ENCODE results near the gene PRRC2B. TPM values are rescaled to one million over a fixed set of nuclear protein-coding genes. Genes with fewer than 3 reads are reported as not detected.

PRRC2B gene
- total RNA-seq, 2 donors from 2014 or later, result 110 to 114 TPM

DNA sequence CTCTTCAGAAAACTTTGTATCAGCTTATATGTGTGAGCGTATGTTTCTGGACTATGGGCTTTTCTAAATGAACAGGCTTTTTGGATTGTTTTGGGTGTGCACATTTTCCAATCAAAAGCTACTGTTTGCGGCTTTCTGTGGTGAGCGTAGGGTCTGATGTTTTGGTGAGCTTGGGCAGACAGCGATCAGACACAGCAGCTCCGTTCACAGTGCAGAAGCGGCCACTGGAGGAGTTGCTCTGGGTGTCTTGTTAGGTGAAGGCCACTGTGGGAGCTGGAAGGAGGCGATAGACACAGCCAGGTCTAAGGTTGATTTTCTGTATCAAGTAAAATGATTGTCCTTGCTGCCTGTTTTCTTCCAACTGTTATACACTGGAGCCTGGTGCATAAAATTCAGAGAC, 11.1 kb downstream of the PRRC2B start:
- intact Hi-C loops (cut with DNase I, micrococcal nuclease), result no loop called here
- ATAC-seq (no peak), DNase-seq (no peak)

GRCh38 chr9:131405428-131405827, 11.5 kb downstream of the PRRC2B start:
- intact Hi-C loops (cut with DNase I, micrococcal nuclease), result no loop called here
- DNase-seq (no peak), ATAC-seq (no peak)

DNA sequence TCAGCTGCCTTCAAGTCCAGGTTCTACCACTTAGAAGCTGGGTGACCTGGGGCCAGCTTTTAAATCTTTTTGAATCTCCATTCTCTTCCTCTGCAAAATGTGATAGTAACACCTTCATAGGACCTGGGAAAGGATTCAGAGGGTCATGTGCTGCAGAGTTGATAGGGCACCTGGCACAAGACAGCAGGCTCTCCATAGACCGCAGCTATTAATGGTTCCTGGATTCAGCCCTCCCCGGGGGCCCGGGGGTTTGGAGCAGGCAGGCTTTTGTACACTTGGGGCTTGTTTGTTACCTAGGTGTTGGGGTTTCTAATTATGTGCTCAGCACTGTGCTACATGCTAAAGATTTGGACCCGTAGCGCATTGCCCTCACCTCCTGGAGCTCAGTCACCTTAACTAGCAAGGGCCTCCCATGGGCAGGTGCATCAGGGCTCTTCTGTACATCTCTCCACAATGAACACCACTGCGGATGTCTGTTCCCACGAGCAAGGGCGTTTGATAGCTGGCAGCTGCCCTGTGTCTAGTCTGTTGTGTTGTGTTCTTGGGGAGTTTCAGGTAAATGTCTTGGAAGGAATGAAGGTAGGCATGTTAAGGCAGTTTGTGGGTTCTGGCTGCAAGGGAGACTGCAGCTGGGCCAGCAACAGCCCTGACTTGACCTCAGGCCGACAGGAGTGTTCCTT, 12.1 kb downstream of the PRRC2B start:
- intact Hi-C loops (cut with DNase I, micrococcal nuclease), result no loop called here
- ATAC-seq, result peak; percentile 8
- DNase-seq, result no peak

DNA sequence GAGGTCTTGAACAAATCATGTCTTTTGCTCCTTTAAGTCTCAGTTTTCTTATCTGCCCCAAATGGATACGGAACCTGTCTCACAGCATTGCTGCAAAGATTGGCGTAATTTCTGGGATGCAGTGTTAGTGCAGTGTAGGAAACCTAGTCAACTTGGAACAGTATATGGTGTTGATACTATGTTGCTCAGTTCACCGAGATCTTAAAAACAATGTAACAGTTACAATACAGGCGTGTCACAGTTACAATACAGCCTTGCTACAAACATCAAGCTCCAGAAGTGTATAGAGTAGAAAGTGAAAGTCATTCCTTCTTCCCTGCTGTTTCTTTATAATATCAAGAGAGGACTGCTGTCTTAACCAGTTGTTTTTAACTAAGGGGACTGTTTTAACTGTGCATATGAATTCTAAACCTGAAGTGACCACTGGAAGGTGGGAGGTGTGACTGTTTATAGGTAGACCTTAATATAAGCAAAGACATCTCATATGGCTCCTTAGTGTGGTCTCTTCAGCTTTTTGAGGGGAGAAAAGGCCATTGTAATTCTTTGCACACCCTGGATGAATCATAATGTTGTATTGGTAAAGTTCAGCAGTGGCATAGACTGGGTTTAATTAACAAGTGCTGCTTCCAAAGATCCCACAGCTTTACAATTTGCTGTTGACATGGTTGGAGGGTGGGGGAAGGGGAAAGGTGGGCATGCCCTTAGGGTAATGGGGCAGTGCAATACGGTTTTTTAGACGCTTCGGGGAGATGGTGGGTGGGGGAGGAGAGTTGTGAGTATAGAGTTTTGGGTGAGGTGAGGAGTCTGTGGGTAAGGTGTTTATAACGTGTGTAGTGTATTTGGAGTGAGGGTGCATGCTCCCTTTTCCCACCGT, 12.9 kb downstream of the PRRC2B start:
- intact Hi-C loops (cut with DNase I, micrococcal nuclease), result no loop called here
- DNase-seq (no peak), ATAC-seq (peak; percentile 73)

GRCh38 chr9:131407717-131408195, 13.9 kb downstream of the PRRC2B start:
- no peak for ATAC-seq
- intact Hi-C loops (cut with DNase I, micrococcal nuclease), result no loop called here

DNA sequence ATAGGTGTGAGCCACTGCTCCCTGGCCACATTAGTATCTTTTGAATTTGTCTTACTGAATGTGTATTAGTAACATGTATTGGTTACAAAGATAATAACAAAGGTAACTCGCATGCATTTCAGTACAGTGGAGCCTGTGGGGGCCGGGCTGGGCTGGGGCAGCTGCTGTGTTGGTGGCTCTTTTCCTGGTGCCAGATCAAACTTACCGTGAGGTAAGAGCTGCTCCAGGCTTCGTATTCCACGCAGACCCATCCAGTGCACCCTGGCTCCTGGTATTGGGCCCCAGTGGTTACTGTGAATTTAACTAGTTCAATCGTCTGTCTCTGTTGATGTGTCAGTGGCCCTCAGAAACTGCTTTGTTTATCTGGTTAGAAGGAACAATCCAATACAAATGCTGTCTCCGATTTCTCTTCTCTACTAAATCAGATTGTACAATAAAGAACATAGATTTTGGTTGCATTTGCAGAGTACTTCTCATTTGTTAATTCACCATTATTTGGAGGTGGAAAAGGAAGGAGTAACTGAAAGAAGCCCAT, 15.6 kb downstream of the PRRC2B start:
- intact Hi-C loops (cut with DNase I, micrococcal nuclease), result no loop called here
- DNase-seq (no peak), ATAC-seq (no peak)

More at GRCh38 chr9:131407717-131408195, 13.9 kb downstream of the PRRC2B start:
- DNase-seq, result no peak

DNA sequence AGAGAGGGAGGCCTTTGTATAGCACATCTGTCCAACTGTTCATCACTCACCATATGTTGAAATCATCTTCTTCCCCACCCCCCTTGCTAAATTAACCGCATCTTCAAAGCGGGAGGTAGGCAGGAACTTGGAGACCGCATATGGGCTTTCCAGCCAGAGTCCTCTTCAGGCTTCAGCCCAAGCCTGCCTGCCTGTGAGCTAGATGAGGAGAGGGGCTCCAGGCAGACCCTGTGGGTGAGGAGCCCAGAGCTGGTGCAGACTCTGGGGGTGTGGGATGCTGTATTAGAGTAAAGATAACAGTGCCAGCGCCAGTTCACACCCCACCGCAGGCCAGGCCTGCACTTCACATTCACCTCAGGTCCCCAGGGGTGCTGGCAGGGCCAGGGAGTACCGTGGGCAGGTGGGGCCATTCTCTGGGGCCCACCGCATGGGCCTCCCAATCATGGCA, 16.2 kb downstream of the PRRC2B start:
- intact Hi-C loops (cut with DNase I, micrococcal nuclease), result no loop called here
- DNase-seq, result no peak

GRCh38 chr9:131411719-131412681, 18.1 kb downstream of the PRRC2B start:
- intact Hi-C loops (cut with DNase I, micrococcal nuclease), result no loop called here
- ATAC-seq, result peak; percentile 46
- no peak for DNase-seq

More for the DNA sequence above, 16.2 kb downstream of the PRRC2B start:
- ATAC-seq, result no peak

DNA sequence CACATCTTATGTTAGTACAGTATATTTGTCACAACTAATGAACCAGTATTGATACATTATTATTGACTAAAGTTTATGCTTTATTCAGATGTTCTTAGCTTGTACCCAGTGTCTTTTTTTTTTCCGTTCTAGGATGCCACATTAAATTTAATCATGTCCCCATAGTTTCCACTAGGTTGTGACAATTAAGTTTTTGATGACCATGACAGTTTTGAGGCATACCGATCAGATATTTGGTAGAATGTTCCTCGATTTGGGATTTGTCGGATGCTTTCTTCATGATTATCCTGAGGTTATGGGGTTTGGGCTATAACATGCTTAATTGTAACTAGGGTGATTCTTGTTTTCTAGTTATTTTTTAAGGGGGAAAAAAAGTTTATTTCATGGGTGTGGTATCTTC, 22.6 kb downstream of the PRRC2B start:
- intact Hi-C loops (cut with DNase I, micrococcal nuclease), result no loop called here
- ATAC-seq (no peak), DNase-seq (no peak)

DNA sequence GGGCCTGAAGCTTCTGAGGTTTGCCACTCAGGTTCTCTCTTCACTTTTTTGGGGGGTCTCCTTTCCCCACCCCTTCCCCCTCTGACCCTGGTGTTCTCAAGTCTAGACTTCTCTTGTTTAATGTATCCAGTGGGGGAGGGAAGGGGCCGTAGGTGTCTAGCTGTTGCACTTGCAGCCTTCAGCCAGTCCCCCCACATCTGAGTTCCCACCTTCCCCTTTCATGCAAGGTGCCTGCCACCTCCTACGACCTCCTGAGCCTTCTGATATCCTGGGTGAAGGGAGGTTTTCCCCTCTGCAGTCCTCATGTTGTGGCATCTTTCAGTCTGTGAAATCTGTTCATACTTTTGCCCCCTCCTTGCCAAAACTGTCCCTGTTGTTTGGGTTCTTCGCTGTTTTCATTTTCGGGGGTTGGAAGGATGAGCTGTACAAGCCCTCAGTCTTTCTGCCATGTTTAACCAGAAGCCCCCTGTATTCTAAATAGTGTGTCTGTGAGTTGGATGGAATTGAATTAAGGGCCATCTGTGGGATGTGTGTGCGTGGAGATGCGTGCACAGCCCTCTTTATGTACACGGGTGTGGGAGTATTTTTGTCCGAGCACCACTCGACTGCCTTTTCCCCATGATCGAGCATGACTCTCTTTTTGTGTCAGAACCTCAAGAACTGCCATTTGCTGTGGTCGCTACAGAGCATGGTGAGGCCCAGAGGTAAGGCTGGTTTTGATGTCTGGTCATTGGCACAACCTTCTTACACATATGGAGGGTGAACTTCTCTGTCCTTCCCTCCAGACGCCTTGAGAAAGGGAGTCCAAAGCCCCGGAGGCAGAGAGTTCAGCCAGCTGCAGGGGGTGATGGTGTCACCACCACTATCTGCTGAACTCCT, 23.6 kb downstream of the PRRC2B start:
- ATAC-seq (no peak), DNase-seq (no peak)
- intact Hi-C loops (cut with DNase I, micrococcal nuclease), result no loop called here

GRCh38 chr9:131418143-131419025, 24.5 kb downstream of the PRRC2B start:
- intact Hi-C loops (cut with DNase I, micrococcal nuclease), result no loop called here
- peak; percentile 78 for ATAC-seq
- DNase-seq, result no peak

DNA sequence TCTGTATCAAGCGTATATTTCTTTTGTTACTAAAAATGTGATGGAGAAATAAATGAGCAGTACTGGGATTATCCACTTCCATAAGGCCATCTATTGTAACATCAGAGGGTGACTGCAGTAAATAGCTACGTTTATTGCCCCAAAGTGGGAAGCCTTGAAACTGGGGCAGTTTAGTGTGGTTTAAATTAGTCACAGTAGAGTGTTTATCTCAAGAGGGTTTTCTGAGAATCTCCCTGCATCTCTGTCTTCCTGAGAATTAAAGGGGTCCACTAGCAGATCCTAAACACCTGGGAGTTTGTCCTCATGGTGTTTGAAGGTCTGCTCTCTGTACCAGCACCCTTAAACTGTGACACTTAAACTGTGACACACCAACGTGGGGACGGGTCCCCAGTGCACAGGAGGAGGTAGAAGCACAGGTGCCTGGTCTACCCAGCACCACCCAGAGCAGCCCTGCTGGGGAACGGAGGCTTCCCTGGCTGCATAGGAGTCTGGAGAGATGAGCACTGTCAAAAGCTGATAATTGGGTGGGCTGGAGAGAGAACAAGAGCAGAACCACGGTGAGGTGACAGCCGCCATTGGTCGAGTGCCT, 25.2 kb downstream of the PRRC2B start:
- no peak for ATAC-seq

DNA sequence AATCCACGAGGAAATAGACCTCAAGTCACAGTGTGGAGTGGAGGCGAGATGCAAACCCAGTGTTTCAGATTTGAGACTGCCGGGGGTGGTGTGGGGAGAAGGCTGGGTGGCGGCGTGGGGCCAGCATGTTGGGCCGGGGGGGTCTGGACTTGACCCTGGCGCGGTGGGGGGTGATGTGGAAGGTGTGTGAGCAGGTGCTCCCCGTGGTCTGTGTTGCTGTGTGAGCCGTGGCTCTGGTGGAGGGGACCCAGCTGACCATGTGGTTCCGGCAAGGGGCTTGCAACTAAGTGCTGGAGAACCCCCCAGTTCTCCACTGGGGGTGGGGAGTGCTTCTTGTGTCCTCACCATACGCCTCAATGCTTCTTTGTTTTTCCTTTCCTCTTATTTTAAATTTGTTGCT, 25.8 kb downstream of the PRRC2B start:
- no peak for ATAC-seq
- DNase-seq, result no peak
- intact Hi-C loops (cut with DNase I, micrococcal nuclease), result no loop called here

More for the DNA sequence above, 25.2 kb downstream of the PRRC2B start:
- DNase-seq, result no peak
- intact Hi-C loops (cut with DNase I, micrococcal nuclease), result no loop called here

GRCh38 chr9:131420980-131421624, 27.2 kb downstream of the PRRC2B start:
- DNase-seq (no peak), ATAC-seq (no peak)
- intact Hi-C loops (cut with DNase I, micrococcal nuclease), result no loop called here

DNA sequence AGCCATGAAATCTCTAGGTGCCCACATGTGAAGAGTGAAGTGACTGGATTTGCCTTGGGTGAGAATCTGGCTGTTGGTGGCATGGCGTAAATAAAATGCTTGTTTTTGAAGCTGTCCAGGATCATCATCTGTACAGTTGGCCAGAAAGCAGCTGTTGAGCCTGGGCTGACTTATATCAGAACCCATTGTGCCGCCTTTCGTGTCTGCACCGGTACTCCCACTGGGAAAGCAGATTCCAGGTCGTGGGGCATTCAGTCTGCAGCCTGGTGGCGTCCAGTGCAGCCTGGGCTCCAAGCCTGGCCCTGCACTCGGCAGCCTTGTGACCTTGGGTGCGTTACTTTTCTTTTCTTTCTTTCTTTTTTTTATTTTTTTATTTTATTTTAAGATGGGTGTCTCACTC, 27.8 kb downstream of the PRRC2B start:
- intact Hi-C loops (cut with DNase I, micrococcal nuclease), result no loop called here
- DNase-seq (no peak), ATAC-seq (no peak)

DNA sequence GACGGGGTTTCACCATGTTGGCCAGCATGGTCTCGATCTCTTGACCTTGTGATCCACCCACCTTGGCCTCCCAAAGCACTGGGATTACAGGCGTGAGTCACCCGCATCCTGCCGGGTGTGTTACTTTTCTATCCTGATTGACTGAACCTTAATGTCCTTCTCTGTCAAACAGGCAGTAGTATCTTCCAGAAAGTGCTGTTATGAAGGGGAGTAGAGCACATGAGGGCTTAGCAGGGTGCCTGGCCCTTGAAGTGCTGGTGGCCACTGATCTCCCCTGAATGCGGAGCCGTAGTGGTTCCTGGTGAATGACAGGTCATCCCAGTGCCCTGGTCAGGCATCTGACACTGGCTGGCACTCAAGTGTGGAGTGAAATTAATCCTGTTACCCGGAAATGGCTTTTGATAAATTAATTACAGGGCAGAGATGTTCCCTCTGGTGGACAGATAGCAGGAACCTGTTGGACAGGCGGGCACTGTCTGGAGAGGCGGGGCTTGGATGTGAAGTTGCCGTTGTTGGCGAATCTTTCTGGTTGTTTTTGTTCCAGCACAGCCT, 28.4 kb downstream of the PRRC2B start:
- intact Hi-C loops (cut with DNase I, micrococcal nuclease), result no loop called here
- ATAC-seq (peak; percentile 60), DNase-seq (no peak)

Data from left colon (tissue), 2 donors.